HG02884 (cell line): ENCODE measurements around the gene CTDSPL.

Experiments used
- ATAC-seq: cut with Tn5 transposase; IDR thresholded peaks from one replicate; pipeline ENCODE4 v1.9.1; 2021; ENCODE audit warnings: mild to moderate bottlenecking, moderate library complexity; ENCODE audit not compliant: unreplicated experiment

The CTDSPL gene

GRCh38 chr3:37912052-37912733 is 50.5 kb downstream of the CTDSPL start:
- no peak for ATAC-seq

GRCh38 chr3:37913522-37913921 is 51.8 kb downstream of the CTDSPL start:
- ATAC-seq = no peak

- ATAC-seq = no peak
Measured at GRCh38 chr3:37916685-37917084, 55.0 kb downstream of the CTDSPL start.

- no peak for ATAC-seq
Measured at GRCh38 chr3:37918627-37919026, 56.9 kb downstream of the CTDSPL start.

- no peak for ATAC-seq
Measured at GRCh38 chr3:37920156-37920699, 58.5 kb downstream of the CTDSPL start.

GRCh38 chr3:37921025-37921424 is 59.3 kb downstream of the CTDSPL start:
- ATAC-seq = no peak

GRCh38 chr3:37922721-37923568 is 61.3 kb downstream of the CTDSPL start:
- no peak for ATAC-seq

- no peak for ATAC-seq
Measured at GRCh38 chr3:37923569-37924040, 61.9 kb downstream of the CTDSPL start.

- no peak for ATAC-seq
Measured at GRCh38 chr3:37924453-37924852, 62.8 kb downstream of the CTDSPL start.

- ATAC-seq = no peak
Measured at GRCh38 chr3:37925157-37925556, 63.5 kb downstream of the CTDSPL start.

GRCh38 chr3:37926611-37927010 is 64.9 kb downstream of the CTDSPL start:
- no peak for ATAC-seq

GRCh38 chr3:37930495-37930894 is 68.8 kb downstream of the CTDSPL start:
- ATAC-seq = no peak

- ATAC-seq = no peak
Measured at GRCh38 chr3:37932505-37932904, 70.8 kb downstream of the CTDSPL start.

GRCh38 chr3:37934631-37935289 is 73.1 kb downstream of the CTDSPL start:
- no peak for ATAC-seq

GRCh38 chr3:37935290-37935668 is 73.6 kb downstream of the CTDSPL start:
- ATAC-seq = no peak

- no peak for ATAC-seq
Measured at GRCh38 chr3:37935756-37936666, 74.3 kb downstream of the CTDSPL start.

- ATAC-seq = no peak
Measured at GRCh38 chr3:37937156-37937555, 75.5 kb downstream of the CTDSPL start.

- no peak for ATAC-seq
Measured at GRCh38 chr3:37938011-37938410, 76.3 kb downstream of the CTDSPL start.

- no peak for ATAC-seq
Measured at GRCh38 chr3:37940242-37940908, 78.7 kb downstream of the CTDSPL start.
